Neural progenitor cell (in vitro differentiated cells): ENCODE data around the gene OSM. TPM values are rescaled to one million over a fixed set of nuclear protein-coding genes. Genes with fewer than 3 reads are reported as not detected.

ENCODE experiments used
- DNase-seq: peaks from one replicate; pipeline ENCODE4 v3.0.0-alpha.2; 2016; ENCODE audit warnings: low spot score
- H2AFZ ChIP-seq: fragments of 200-600 bp; sonication (generic); replicated peaks from 2 replicates; pipeline ENCODE4 v1.6.1; 2016; ENCODE audit warnings: antibody characterized with exemption
- H3F3A ChIP-seq: fragments of 200-600 bp; sonication (generic); 2 replicates; pipeline ENCODE4 v1.6.1; 2016; ENCODE audit warnings: antibody characterized with exemption, low read depth
- H3K27ac ChIP-seq: fragments of 200-600 bp; sonication (generic); 2 replicates; pipeline ENCODE4 v1.5.1; 2016; ENCODE audit warnings: mild to moderate bottlenecking
- H3K27me3 ChIP-seq: fragments of 200-600 bp; sonication (generic); 2 replicates; pipeline ENCODE4 v1.6.1; 2016; ENCODE audit warnings: mild to moderate bottlenecking, moderate library complexity
- H3K36me3 ChIP-seq: fragments of 200-600 bp; sonication (generic); 2 replicates; pipeline ENCODE4 v1.5.1; 2016
- H3K4me1 ChIP-seq: fragments of 200-600 bp; sonication (generic); 2 replicates; pipeline ENCODE4 v1.6.1; 2016; ENCODE audit warnings: mixed run types
- H3K4me2 ChIP-seq: fragments of 200-600 bp; sonication (generic); 2 replicates; pipeline ENCODE4 v1.6.1; 2016
- H3K4me3 ChIP-seq: fragments of 200-600 bp; sonication (generic); 2 replicates; pipeline ENCODE4 v1.5.1; 2016
- H3K79me2 ChIP-seq: fragments of 200-600 bp; sonication (generic); 2 replicates; pipeline ENCODE4 v1.6.1; 2016; ENCODE audit warnings: low read depth
- H3K9ac ChIP-seq: fragments of 200-600 bp; sonication (generic); 2 replicates; pipeline ENCODE4 v1.6.1; 2016
- H3K9me3 ChIP-seq: fragments of 200-600 bp; sonication (generic); 2 replicates; pipeline ENCODE4 v1.5.1; 2016; ENCODE audit warnings: low read depth
- H4K20me1 ChIP-seq: fragments of 200-600 bp; sonication (generic); 2 replicates; pipeline ENCODE4 v1.6.1; 2016; ENCODE audit warnings: low read depth
- H3K27ac Mint-ChIP-seq: 3 replicates; pipeline ENCODE4 v1.8.0; 2021; ENCODE audit warnings: mixed read lengths
- H3K27me3 Mint-ChIP-seq: 2 replicates; pipeline ENCODE4 v1.8.0; 2022; ENCODE audit warnings: low read depth, mild to moderate bottlenecking, inconsistent platforms, moderate library complexity, mixed read lengths; ENCODE audit not compliant: insufficient read depth
- H3K36me3 Mint-ChIP-seq: 3 replicates; pipeline ENCODE4 v1.8.0; 2021; ENCODE audit warnings: mixed read lengths
- H3K4me1 Mint-ChIP-seq: 3 replicates; pipeline ENCODE4 v1.8.0; 2021; ENCODE audit warnings: mixed read lengths
- H3K4me3 Mint-ChIP-seq: 3 replicates; pipeline ENCODE4 v1.8.0; 2021; ENCODE audit warnings: mild to moderate bottlenecking, moderate library complexity, mixed read lengths
- H3K9me3 Mint-ChIP-seq: 3 replicates; pipeline ENCODE4 v1.8.0; 2020; ENCODE audit warnings: mixed read lengths
- EZH2 ChIP-seq: fragments of 200-600 bp; sonication (generic); IDR thresholded peaks from 2 replicates; pipeline ENCODE4 v1.6.1; 2017; ENCODE audit warnings: antibody characterized with exemption, mild to moderate bottlenecking, moderate library complexity
- EZH2phosphoT487 ChIP-seq: fragments of 200-600 bp; sonication (generic); IDR thresholded peaks from 2 replicates; pipeline ENCODE4 v1.6.1; 2017; ENCODE audit warnings: antibody characterized with exemption
- total RNA-seq: library from RNA; depleted of rRNA; stranded (reverse); fragments of >200 nt; gene quantifications from 2 replicates; pipeline ENCODE4 v1.2.3, GENCODE V29; 2015; ENCODE audit warnings: low replicate concordance
- TF ChIP-seq, protein P1 (sequence below): fragments of 200-600 bp; sonication (generic); IDR thresholded peaks from 2 replicates; pipeline ENCODE4 v1.5.1; 2017; ENCODE audit warnings: antibody characterized with exemption, mild to moderate bottlenecking

Gene OSM
- total RNA-seq, 1 donor from 2014 or later = not detected

- H4K20me1 ChIP-seq = no peaks in the 10 kb centered on the region
- H3K4me2 ChIP-seq = peak overlapping the region; percentile 87
- no peaks in the 10 kb centered on the region for H3K36me3 Mint-ChIP-seq
- peak overlapping the region; percentile 84 for H2AFZ ChIP-seq
- no peak overlapping the region for H3K27ac ChIP-seq
- no peaks in the 10 kb centered on the region for H3K9me3 ChIP-seq
- no peaks in the 10 kb centered on the region for H3K36me3 ChIP-seq
- H3K9me3 Mint-ChIP-seq = no peaks in the 10 kb centered on the region
- no peak overlapping the region for H3K9ac ChIP-seq
- DNase-seq = no peak
- H3K27ac Mint-ChIP-seq = no peak overlapping the region
- H3K27me3 Mint-ChIP-seq = peaks cover 4% of the 10 kb centered on the region
- TF ChIP-seq, protein P1, sequence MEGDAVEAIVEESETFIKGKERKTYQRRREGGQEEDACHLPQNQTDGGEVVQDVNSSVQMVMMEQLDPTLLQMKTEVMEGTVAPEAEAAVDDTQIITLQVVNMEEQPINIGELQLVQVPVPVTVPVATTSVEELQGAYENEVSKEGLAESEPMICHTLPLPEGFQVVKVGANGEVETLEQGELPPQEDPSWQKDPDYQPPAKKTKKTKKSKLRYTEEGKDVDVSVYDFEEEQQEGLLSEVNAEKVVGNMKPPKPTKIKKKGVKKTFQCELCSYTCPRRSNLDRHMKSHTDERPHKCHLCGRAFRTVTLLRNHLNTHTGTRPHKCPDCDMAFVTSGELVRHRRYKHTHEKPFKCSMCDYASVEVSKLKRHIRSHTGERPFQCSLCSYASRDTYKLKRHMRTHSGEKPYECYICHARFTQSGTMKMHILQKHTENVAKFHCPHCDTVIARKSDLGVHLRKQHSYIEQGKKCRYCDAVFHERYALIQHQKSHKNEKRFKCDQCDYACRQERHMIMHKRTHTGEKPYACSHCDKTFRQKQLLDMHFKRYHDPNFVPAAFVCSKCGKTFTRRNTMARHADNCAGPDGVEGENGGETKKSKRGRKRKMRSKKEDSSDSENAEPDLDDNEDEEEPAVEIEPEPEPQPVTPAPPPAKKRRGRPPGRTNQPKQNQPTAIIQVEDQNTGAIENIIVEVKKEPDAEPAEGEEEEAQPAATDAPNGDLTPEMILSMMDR = peak; percentile 11
- TF ChIP-seq EZH2 = no peak
- no peak for TF ChIP-seq EZH2phosphoT487
- H3F3A ChIP-seq = peaks cover 33% of the 10 kb centered on the region
- H3K4me3 Mint-ChIP-seq = peak overlapping the region; percentile 84
- H3K4me3 ChIP-seq = peak overlapping the region; percentile 81
- H3K79me2 ChIP-seq = no peaks in the 10 kb centered on the region
- H3K27me3 ChIP-seq = no peaks in the 10 kb centered on the region
- H3K4me1 Mint-ChIP-seq = peaks cover 5% of the 10 kb centered on the region
- peaks cover 17% of the 10 kb centered on the region for H3K4me1 ChIP-seq
These were observed 23.3 kb upstream of the OSM start for GRCh38 chr22:30289980-30290313.

DNA sequence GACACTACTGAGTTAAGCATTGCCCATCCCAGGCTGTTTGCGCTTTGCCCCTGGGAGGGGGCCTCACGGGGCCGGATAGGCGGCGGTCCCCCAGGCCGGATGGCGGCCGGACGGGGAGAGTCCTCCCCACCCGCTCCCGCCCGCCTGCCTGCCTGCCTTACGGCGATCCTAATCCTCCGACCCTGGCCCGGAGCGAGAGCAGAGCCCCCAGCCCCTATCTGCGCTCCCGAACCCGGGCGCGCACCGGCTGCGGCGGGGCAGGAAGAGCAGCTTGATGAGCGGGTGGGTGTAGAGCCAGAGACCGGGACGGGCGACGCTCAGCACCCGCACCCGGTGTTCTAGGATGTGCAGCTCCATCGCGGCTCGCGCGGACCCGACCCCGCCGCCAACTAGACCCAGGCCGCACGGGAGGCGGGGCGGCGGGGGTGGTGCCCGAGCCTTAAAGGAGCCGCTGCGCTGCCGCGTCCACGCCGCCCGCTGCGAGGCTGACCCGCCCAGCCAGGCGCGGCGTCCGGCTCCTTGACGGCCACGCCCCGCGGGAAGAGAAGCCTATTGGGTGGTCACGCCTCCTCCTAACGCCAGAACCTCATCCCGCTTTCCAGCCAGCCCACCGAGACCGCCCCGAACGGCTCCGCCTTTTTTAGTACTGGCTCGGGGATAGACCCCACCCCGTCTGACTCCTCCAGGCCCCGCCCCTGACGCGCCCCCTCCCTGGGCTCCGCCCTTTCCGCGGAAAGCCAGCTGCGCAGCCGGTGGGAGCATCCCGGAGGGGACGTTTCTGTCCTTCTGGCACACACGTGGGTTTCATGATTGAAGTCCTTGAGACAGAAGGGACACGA is 22.7 kb upstream of the OSM start, which contains the start of gene CASTOR1:
Gene CASTOR1, minus strand, starts transcription at position 365 of the 839 bp plus-strand sequence. Its CDS starts 8 bp downstream, at position 357.
- peak within 1 kb of the TSS; percentile 84 for H2AFZ ChIP-seq
- peaks cover 5% of the 10 kb centered on the region for H3K4me1 Mint-ChIP-seq
- H3K27me3 ChIP-seq = no peaks in the 10 kb centered on the region
- no peak within 1 kb of the TSS for H3K27ac Mint-ChIP-seq
- H3K4me2 ChIP-seq = peak within 1 kb of the TSS; percentile 87
- peaks cover 33% of the 10 kb centered on the region for H3F3A ChIP-seq
- H3K4me3 ChIP-seq = peak within 1 kb of the TSS; percentile 81
- TF ChIP-seq EZH2 (peak; percentile 1), EZH2phosphoT487 (no peak)
- TF ChIP-seq, protein P1 = no peak
- no peaks in the 10 kb centered on the region for H4K20me1 ChIP-seq
- peaks cover 4% of the 10 kb centered on the region for H3K27me3 Mint-ChIP-seq
- no peaks in the 10 kb centered on the region for H3K9me3 Mint-ChIP-seq
- H3K4me1 ChIP-seq = peaks cover 17% of the 10 kb centered on the region
- no peaks in the 10 kb centered on the region for H3K9me3 ChIP-seq
- DNase-seq = peak; percentile 99
- no peaks in the 10 kb centered on the region for H3K36me3 ChIP-seq
- H3K4me3 Mint-ChIP-seq = peak within 1 kb of the TSS; percentile 85
- no peaks in the 10 kb centered on the region for H3K36me3 Mint-ChIP-seq
- no peaks in the 10 kb centered on the region for H3K79me2 ChIP-seq
- H3K27ac ChIP-seq = no peak within 1 kb of the TSS
- peak within 1 kb of the TSS; percentile 24 for H3K9ac ChIP-seq

DNA sequence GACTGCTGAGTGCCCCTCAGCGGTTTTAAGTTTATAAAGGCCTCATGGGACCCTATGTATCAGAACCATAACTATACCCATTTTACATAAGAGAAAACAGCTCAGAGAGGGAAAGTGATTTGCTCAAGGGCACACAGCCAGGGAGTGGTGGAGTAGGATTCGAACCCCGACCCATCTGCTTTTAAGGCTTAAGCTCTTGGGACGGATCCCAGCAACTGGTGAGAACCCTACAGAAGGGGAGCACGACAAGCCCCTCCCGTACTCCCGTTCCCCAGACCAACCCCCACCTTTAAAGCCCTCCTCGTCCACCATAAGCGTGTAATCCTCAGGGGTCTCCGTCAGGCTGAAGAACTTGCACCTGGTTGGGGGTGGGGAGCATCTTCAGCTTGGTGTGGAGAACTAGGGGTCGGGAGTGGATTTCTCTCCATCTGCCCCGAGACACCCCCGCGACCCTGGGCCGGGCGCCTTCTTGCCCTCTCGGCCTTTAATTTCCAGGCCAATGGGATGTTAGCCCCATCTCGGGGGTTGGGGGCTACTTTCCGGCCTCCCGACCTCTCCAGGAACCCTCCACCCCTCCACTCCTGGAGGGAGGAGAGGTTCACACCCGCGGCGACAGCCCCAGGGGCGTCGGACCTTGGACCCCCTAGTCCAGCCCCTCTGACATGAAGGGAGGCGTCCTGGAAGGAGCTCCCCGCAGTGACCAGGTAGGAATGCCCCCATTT is 21.9 kb upstream of the OSM start:
- Histone ChIP-seq H3K4me3 (peak overlapping the region; percentile 81), H3K4me1 (peaks cover 17% of the 10 kb centered on the region), H3K27ac (no peak overlapping the region), H3K36me3 (no peaks in the 10 kb centered on the region), H3K79me2 (no peaks in the 10 kb centered on the region), H3F3A (peaks cover 33% of the 10 kb centered on the region), H3K27me3 (no peaks in the 10 kb centered on the region), H3K9me3 (no peaks in the 10 kb centered on the region), H3K4me2 (peak overlapping the region; percentile 87), H4K20me1 (no peaks in the 10 kb centered on the region), H2AFZ (peak overlapping the region; percentile 81), H3K9ac (peak overlapping the region; percentile 24)
- H3K9me3 Mint-ChIP-seq = no peaks in the 10 kb centered on the region
- H3K4me3 Mint-ChIP-seq = peak overlapping the region; percentile 85
- H3K27ac Mint-ChIP-seq = no peak overlapping the region
- peak; percentile 24 for DNase-seq
- peaks cover 5% of the 10 kb centered on the region for H3K4me1 Mint-ChIP-seq
- peaks cover 4% of the 10 kb centered on the region for H3K27me3 Mint-ChIP-seq
- no peaks in the 10 kb centered on the region for H3K36me3 Mint-ChIP-seq
- TF ChIP-seq EZH2 = no peak
- TF ChIP-seq EZH2phosphoT487 = no peak
- TF ChIP-seq, protein P1 = no peak
